Lung microvascular endothelial cell (primary cell): Measurements from ENCODE around the gene IAPP. TPM values are rescaled to one million over a fixed set of nuclear protein-coding genes. Genes with fewer than 3 reads are reported as not detected.
"Not testable (repeated sequence)": the region's sequence is repeated elsewhere in the genome, so short reads cannot be mapped to it uniquely, and the experiment has no call there.

Source experiments
- DNase-seq, 2 donors: peaks; one replicate each; pipeline versions ENCODE4 v3.0.0 to v3.0.0-alpha.2; 2010; ENCODE audit warnings: low read depth in 2 of 2
- total RNA-seq: library from RNA; depleted of rRNA; stranded (reverse); fragments of >200 nt; gene quantifications from 2 replicates; pipeline ENCODE4 v1.2.1, GENCODE V29; 2014

IAPP gene
- not detected in 2 replicates for total RNA-seq

DNA sequence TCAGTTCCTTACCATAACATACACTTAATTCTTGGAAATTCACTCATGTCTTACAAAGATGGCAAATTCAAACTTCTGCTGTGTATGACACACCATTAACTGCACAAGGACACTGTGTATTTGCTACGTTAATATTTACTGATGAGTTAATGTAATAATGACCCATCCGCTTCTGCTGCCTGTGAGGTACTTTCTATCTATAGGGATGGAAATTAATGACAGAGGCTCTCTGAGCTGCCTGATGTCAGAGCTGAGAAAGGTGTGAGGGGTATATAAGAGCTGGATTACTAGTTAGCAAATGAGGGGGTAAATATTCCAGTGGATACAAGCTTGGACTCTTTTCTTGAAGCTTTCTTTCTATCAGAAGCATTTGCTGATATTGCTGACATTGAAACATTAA, at the start of gene IAPP:
IAPP (plus strand) TSS at position 301 of the 400 bp plus-strand sequence. CDS start 450 bp downstream, outside the sequence.
- DNase-seq: no peak

DNA sequence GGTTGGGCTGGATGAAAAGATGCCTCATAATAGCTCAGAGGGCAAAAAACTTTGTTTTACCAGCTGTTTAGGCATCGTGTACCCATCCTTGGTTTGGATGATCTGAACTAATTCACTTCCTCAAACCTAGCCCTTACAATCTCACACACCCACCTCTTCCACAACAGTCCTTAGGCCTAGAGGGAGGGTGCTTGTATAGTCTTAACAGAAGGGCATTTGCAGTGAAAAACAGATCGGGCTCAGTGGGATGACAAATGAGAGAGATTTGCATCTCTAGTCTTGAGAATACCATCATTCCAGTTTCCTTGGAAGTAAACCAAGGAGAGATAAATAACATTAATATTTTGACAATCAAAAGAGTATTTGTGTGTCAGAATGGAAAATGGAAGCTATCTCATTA, 49.0 kb upstream of the IAPP start:
- DNase-seq: no peak

DNA sequence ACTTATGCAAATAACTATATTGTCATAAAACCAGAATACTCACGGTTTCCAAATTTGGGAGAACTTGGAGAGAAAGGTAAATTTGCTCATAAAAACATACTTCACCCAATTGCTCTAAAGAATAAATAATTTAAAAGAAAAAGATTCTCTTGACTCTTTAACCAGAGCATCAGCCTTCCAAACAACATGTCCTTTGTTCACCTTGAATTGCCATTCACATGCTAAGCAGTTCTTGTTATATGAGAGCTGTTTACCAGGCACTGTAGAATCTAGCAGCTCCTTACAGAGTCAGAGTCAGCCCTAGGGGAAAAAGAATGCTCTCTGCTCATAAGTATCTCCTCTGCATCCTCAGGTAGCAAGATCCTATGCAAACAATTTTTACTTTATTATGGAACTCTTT, 48.2 kb upstream of the IAPP start:
- no peak for DNase-seq

DNA sequence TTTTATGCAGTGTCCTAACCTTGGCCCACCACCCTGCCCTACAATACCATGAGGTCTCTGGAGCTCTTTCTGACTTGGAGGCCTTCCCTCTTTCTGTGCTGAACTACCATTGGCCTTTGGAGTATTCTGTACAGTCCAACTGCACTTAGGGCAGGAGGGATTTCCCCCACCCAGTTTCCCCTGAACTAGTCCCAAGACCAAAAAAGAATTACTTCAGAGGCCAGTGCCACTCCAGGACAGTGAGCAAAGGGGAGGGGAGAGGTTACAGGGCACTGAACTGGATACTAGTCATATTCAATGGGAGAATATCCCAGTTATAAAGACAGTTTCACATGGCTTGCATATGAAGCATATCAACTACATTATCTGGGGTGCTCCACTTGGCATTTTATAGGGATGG, 44.1 kb upstream of the IAPP start:
- no peak for DNase-seq

DNA sequence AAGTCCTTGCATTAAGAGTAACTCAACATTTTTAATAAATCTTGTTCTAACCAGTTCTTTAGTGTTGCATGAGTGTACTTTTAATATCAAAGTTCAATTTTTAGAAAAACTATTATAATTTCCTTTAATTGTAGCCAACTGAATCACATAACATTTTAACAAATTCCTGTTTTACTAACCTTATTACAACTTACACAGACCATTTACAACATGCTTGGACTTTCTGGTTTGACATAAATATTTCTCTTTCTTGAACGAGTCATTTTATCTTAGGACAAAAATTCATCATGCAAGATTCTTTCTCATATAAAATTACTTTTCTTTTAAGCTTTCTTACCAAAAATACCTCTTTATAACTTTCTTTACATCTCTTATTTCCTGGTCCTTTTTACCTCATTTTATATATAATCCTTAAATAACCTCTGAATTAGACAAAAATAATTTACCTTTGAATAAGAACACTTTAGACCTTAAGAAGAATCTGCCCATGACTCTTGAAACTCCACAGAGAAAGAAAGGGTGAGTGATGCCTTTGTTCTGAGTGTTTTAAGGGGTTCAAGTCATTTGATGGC, 41.9 kb upstream of the IAPP start:
- DNase-seq: no peak

DNA sequence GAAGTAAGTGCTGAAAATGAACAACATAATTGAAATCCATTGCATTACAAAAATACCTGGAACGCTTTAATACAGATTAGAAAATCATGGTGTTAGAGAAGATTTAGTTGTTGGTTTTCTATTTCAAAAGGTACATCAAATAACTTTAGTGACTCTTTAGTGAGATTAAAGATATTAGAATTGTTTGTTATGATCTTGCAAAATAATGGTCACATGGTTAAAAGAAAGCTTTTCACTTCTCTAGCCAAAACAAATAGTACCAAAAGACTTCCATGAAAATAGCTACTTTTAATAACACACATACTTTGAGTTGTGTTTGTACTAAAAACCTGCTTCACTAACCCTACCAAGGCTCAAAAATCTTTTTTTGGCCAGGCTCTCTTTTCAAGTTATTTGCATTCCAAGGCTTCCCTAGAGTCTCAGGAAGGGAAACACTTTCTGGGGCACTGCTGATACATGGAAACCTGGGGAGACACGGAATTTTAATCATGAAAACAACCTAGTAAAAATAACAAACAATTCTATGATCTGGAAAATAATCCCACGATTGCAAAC, 37.9 kb upstream of the IAPP start, which contains the start of gene SLCO1A2:
SLCO1A2 (minus strand) TSS at position 147 of the 555 bp plus-strand sequence. CDS start 270 bp downstream, outside the sequence.
- no peak for DNase-seq

DNA sequence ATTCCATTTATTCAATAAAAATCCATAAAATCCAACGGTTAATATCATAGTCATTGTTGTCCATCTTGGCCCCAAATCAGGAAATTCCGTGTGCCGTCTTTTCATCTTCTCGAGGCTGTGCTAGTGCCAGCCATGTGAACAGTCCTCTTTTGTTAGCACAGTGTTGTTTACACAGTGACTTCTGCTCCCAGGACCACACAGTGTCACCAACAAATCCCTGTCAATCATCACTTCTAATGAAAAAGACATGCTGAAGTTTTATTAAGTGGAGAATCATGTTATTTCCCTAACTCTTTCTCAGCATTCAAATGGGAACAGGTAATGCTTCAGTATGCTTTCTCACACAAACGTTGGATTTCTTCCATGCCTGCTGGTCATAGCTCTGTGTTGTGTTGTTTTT, 36.0 kb upstream of the IAPP start:
- DNase-seq: no peak

DNA sequence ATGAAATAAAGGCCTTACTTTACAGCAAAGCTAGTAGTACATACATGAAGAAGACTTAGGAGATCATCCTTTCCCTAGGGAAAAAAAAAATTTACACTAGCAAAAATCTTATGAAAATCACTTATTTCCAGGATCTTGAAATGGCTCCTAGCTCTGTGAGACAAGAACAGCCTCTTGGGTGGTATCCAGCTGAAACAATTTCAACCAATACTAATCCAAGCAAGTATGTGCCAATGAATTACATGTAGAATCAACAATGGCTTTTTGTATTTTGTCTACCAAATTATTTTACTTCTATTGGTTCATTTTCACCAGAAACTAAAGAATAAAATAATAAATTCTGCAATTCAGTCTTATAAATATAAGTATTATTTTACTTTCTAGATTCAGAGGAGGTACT, 35.2 kb upstream of the IAPP start:
- no peak for DNase-seq

DNA sequence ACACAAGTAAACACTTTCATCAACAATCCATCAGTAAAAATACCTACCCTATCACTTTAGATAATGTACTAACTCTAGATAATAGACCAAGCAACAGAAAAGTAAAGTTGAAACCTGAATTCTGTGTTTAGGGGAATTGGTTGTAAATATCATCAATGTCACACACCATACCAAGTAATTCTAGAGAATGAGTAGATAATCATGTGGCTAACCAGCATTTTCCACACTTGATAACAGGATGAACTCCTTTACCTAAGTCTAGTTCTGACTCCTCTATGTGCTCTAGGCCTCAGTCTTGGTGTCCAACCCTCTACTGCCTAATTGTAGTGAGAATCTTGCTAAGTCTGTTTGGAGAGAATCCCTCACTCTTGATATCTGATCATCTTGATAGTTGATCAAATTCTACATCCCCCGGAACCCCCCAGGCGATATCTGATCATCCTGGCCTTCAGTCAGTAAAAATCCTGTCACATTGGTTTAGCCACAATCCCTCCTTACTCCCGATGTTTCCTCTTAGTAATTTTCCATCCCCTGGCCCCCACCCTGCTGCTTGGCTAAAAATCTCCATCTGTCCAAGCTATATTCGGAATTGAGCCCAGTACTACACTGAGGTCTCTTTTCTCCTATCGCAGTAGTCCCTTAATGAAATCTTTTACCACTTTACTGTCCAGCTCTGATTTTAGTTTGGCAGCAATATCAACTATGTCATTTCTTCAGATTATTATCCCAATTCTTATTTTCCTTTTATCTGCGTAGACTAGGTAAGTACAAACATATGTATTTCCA, 34.5 kb upstream of the IAPP start:
- no peak for DNase-seq

DNA sequence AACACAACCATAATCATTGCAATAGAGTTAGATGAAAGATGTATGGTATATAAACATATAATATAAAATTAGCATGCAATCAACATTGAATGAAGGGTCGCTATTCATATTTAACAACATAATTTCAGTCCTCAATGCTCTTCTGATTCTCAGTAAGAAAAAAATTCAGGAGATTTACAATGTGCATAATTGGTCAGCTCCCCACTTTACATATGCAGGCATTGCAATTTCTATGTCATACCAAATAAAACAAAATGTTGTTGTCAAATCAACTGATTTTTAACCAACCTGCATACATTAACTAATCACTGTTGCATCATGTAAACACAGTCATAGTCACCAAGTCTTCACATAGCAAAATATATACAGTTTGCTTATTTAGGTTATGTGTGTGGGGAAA, 32.8 kb upstream of the IAPP start:
- no peak for DNase-seq

DNA sequence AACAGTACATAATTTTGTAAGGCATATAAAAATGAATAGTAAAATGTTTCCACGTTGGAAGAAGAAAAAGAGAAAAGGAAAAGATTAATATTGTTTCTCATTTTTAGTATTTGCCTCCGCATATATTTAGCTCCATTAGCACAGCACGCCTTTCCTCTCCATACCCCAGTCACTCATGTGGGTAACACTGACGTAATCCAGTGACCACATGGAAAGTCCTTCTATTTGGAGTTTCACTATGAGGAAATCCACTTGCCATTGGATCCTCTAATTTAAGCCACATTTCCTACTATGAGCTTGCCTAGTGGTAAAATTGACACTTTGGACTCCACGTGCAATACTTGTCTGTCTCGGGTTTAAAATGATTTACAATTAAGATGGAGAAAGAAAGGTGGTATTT, 32.3 kb upstream of the IAPP start:
- no peak for DNase-seq

DNA sequence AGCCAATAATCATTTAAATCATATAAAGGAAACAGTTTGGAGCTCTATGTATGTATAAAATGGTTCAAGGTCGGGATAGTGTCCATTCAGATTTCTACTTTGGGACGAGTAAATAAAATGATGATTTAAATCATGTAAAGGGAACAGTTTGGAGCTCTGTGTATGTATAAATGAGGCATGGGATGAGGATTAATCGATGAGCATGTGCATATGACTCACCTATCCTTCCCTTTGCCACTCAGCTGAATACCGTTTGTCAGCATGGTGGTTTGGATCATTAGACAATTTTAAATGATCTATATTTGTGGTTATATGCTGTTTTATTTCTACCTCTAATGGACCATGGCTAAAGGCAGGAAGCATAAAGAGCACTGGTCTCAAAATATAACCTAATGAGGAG, 30.9 kb upstream of the IAPP start:
- DNase-seq: no peak

DNA sequence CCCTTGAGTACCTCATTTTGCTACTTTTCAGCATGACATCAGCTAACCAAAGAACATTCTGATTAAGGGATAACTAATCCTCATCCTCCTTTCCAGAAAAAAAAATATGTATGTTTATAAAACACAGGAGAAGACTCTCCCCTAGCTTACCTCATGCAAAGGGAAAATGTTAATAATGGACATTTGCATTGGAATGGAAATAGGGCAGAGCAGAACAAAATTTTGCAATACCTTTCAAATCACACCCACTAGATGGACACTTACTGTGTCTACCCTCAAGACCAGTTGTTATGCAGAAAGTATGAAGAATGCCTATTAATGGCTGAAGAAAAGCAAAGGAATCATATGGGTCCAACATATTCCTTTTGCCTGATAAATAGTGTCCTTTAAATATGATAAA, 29.1 kb upstream of the IAPP start:
- no peak for DNase-seq

DNA sequence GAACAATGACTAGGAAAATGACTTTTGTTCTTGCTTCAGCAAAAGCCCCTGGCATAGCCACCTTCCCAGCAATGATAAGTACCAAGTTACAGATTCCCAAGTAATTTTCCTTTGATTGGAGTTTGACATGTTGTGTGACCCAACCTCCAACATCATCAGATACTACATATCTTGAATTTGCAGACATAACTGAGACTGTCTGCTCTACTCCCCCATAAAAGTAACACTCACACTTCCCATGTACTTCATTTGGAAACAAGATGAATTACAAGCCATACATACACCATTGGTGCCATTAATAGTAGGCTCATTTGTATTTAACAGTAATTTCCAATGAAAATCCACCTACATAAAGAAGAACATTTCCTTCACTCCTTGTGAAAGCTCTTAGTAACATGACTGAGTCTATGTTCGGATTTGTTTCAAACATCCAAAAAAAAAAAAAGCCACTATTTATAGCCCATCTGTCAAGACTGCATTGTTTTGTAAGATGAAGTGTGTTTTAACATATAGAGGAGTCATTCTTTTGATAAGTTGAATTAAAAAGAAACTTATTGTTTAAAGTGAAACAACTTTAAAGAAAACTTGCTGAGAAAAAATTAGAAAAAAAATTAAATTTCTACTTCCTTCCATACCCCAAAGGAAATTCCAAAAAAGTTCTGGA, 26.0 kb upstream of the IAPP start:
- DNase-seq: no peak

DNA sequence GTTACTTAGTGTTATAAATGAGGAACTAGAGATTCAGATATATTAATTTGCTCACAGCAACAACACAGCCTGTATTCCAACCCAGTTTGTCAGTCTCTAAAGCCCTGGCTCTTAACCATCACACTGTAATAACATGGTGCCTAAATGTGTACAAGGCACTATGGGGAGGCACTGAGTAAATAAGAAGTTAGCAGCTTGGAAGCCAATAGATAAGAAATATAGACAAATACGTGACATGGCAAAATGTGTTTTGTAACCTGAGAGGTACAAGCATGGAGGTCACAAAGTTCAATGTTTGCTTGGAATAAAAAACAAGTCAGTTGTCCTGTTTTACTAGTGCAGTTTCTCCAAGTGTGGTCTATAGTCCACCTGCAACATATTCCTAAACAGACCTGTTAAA, 21.7 kb upstream of the IAPP start:
- no peak for DNase-seq

DNA sequence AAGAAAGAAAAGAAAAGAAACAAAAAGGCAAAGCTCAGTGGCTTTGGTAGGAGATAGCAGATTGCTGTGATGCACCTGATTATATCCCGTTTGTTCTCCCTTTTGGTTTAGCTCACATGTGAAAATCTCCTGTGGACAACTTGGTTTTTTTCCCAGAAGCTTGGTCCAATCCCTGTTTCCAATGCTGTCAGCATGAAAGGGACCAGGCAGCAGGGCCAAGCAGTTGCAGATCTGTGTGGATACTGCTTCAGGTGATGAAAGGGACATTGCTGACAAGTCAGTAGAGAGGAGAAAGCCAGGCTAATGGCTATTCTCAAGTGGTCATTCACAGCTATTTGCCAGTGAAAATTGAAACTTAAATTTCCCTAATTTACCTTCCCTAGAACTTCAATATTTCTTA, 19.2 kb upstream of the IAPP start:
- no peak for DNase-seq

DNA sequence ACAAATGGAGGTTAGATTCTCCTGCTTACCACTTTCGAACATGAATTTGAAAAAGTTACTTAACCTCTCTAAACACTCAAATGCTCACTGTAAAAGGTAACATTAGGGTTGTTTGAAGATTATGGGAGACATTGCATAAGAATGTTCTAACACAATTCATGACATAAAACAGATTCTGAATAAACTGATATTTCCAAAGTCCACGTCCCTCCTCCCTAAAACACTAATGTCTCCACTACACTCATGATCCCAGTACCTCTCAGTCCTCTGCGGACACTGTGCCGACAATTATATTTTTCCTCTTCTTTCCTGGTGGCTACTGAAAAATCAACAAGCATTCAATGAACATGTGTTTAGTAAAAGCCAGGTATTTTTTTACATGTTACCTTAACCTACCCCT, 18.8 kb upstream of the IAPP start:
- DNase-seq: no peak

DNA sequence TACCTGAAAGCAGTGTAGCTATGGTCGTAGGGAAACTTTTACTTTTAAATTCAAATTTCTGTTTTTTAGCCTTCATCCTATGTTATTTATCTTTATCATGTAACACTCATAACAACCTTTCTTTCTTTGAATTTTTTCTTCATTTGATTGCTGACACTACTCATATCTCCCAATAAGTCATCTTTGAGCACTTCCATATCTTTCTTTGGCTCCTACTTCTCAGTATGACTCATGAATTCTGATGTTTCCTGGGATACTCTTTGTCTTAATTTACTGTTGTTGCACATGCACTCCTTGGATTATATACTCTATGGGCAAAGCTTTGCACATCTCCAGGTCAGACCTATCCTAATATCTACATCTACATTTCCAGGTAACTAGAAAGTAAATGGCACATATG, 18.1 kb upstream of the IAPP start:
- DNase-seq: no peak

DNA sequence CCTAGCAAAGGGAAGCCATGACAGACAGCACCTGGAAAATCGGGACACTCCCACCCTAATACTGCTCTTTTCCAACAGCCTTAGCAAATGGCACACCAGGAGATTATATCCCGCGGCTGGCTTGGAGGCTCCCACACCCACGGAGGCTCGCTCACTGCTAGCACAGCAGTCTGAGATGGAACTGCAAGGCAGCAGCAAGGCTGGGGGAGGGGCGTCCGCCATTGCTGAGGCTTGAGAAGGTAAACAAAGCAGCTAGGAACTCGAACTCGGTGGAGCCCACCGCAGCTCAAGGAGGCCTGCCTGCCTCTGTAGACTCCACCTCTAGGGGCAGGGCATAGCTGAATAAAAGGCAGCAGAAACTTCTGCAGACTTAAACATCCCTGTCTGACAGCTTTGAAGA, 12.1 kb upstream of the IAPP start:
- not testable (repeated sequence) for DNase-seq

DNA sequence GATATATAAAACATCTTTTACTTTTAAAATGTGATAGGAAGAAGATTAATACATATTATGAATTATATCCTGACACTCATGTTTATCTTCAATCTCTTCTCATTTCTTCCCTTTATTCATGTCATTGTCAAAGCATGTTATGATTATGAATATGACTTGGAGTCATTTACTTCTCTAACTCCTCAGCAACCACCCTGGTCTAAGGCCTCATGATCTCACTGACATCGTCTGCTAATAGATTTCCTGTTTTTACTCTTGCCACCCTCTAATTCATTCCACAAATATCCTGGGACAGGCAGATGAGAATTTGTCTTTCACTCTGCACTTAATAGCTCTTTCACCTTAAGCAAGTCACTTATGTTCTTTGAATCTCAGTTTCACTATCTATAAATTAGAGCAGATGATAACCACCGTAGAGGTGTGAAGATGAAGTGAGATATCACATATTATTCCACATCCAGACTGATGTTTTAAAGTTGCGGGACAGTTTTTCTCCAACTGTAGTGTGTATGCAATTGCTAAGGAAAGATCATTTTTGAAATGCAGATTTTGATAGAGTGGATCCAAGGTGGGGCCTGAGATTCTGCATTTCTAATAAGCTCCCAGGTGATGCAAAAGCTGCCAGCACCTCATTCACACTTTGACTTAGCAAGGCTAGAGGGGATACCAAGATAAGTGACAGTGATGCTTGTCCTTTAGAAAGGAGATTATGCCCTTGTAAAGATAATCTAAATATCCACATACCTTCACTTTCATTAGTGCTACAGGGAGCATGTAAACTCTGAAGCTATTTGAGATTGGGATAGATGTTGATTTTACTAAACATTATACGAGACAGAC, 3.3 kb upstream of the IAPP start:
- DNase-seq: peak in 1 of 2 donors; percentile 11

DNA sequence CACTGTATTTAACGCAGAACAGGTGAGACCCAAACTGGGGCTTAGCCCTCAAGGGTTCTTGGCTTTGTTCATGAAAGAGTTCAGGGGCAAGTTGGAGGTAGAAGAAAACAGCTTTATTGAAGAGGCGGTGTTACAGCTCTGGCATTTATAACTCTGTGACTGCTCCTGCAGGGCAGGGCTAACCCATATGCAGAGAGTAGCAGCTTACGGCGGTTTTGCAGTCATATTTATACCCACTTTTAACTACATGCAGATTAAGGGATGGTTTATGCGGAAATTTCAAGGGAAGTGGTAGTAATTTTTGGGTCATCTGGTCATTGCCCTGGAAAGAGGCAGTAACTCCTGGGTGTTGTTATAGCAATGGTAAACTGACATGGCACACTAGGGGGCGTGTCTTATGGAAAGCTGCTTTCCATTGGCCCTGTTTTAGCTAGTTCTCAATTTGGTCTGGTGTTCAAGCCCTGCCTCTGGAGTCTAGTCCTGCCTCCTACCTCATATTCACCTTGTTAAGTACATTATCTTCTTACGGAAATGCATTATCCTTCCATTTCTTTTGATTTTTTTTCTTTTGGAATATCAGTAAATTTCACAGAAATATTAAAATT, 1.8 kb upstream of the IAPP start:
- DNase-seq: no peak
